MG63 (cell line): ENCODE measurements around the gene TAF9. TPM values are rescaled to one million over a fixed set of nuclear protein-coding genes. Genes with fewer than 3 reads are reported as not detected.
"Not testable (repeated sequence)": the region's sequence is repeated elsewhere in the genome, so short reads cannot be mapped to it uniquely, and the experiment has no call there.

Source experiments
- DNase-seq: peaks from one replicate; pipeline ENCODE4 v3.0.0-alpha.2; 2020
- H3K27me3 ChIP-seq: fragments of 250-450 bp; sonication (Bioruptor Pico); 2 replicates; pipeline ENCODE4 v1.5.1; 2020; ENCODE audit warnings: mild to moderate bottlenecking, moderate library complexity
- H3K36me3 ChIP-seq: fragments of 250-450 bp; sonication (Bioruptor Pico); 2 replicates; pipeline ENCODE4 v1.5.1; 2020; ENCODE audit warnings: mild to moderate bottlenecking, moderate library complexity
- H3K4me3 ChIP-seq: fragments of 250-450 bp; sonication (Bioruptor Pico); 2 replicates; pipeline ENCODE4 v1.5.1; 2020; ENCODE audit warnings: mild to moderate bottlenecking, moderate library complexity
- H3K9me3 ChIP-seq: fragments of 250-450 bp; sonication (Bioruptor Pico); 2 replicates; pipeline ENCODE4 v1.5.1; 2020; ENCODE audit warnings: mild to moderate bottlenecking, moderate library complexity
- total RNA-seq: library from RNA; depleted of rRNA; stranded (reverse); fragments of >200 nt; shearing (Covaris generic); gene quantifications from 2 replicates; pipeline ENCODE4 v1.2.3, GENCODE V29; 2014; ENCODE audit warnings: low replicate concordance

The TAF9 gene
- total RNA-seq, 1 experiment from 2014 or later = 73.7 TPM

GRCh38 chr5:69360442-69360841 is 8.9 kb downstream of the TAF9 start:
- H3K27me3 ChIP-seq = no peaks in the 10 kb centered on the region
- H3K9me3 ChIP-seq = no peaks in the 10 kb centered on the region
- peaks cover 52% of the 10 kb centered on the region for H3K36me3 ChIP-seq

GRCh38 chr5:69359699-69360098 is 9.6 kb downstream of the TAF9 start:
- H3K27me3 ChIP-seq = no peaks in the 10 kb centered on the region
- no peak overlapping the region for H3K4me3 ChIP-seq
- no peak for DNase-seq
- peaks cover 51% of the 10 kb centered on the region for H3K36me3 ChIP-seq
- H3K9me3 ChIP-seq = no peaks in the 10 kb centered on the region

More at GRCh38 chr5:69360442-69360841, 8.9 kb downstream of the TAF9 start:
- no peak for DNase-seq
- H3K4me3 ChIP-seq = no peak overlapping the region

DNA sequence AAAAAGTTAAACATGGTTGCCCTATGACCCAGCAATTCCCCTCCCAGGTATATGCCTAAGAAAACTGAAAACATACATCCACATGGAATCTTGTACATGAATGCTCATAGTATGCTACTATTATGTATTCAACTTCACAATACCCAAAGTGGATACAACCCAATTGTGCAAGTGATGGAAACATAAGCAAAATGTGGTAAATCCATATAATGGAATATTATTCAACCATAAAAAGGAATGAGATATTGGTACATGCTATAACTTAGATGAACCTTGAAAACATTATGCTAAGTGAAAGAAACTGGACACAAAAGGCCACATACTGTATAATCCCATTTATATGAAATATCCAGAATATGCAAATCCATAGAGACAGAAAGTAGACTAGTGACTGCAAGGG is 18.7 kb downstream of the TAF9 start:
- H3K9me3 ChIP-seq = no peaks in the 10 kb centered on the region
- peaks cover 49% of the 10 kb centered on the region for H3K36me3 ChIP-seq
- H3K4me3 ChIP-seq = no peak overlapping the region
- H3K27me3 ChIP-seq = no peaks in the 10 kb centered on the region
- no peak for DNase-seq

- no peaks in the 10 kb centered on the region for H3K9me3 ChIP-seq
- H3K4me3 ChIP-seq = no peak overlapping the region
Measured at GRCh38 chr5:69343083-69343482, 26.2 kb downstream of the TAF9 start.

GRCh38 chr5:69341520-69342161 is 27.7 kb downstream of the TAF9 start:
- Histone ChIP-seq H3K4me3 (no peak overlapping the region), H3K36me3 (no peaks in the 10 kb centered on the region), H3K9me3 (no peaks in the 10 kb centered on the region), H3K27me3 (no peaks in the 10 kb centered on the region)
- no peak for DNase-seq

More at GRCh38 chr5:69343083-69343482, 26.2 kb downstream of the TAF9 start:
- DNase-seq = no peak
- H3K27me3 ChIP-seq = no peaks in the 10 kb centered on the region
- no peaks in the 10 kb centered on the region for H3K36me3 ChIP-seq

GRCh38 chr5:69335341-69335935 is 33.9 kb downstream of the TAF9 start:
- DNase-seq = no peak
- H3K36me3 ChIP-seq = no peaks in the 10 kb centered on the region
- no peaks in the 10 kb centered on the region for H3K9me3 ChIP-seq
- no peak overlapping the region for H3K4me3 ChIP-seq
- no peaks in the 10 kb centered on the region for H3K27me3 ChIP-seq

- H3K27me3 ChIP-seq = no peaks in the 10 kb centered on the region
- H3K36me3 ChIP-seq = no peaks in the 10 kb centered on the region
- DNase-seq = peak; percentile 84
- no peak overlapping the region for H3K4me3 ChIP-seq
- no peaks in the 10 kb centered on the region for H3K9me3 ChIP-seq
Measured at GRCh38 chr5:69334793-69335268, 34.5 kb downstream of the TAF9 start.

DNA sequence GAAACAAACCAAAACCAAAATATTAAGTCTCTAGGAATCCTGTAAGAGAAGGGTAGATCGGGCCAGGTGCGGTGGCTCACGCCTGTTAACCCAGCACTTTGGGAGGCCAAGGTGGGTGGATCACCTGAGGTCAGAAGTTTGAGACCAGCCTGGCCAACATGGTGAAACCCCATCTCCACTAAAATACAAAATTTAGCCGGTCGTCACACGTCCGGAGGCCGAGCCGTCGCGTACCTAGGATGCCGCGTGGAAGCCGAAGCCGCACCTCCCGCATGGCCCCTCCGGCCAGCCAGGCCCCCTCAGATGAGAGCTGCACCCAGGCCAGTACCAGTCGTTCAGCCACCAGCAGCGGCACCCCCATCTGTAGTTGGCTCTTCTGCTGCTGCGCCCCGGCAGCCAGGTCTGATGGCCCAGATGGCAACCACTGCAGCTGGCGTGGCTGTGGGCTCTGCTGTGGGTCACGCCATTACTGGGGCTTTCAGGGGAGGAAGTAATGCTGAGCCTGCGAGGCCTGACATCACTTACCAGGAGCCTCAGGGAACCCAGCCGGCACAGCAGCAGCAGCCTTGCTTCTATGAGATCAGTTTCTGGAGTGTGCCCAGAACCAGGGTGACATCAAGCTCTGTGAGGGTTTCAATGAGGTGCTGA is 35.5 kb downstream of the TAF9 start:
- DNase-seq, H3K36me3 ChIP-seq, H3K9me3 ChIP-seq, H3K4me3 ChIP-seq, H3K27me3 ChIP-seq: not testable (repeated sequence)

DNA sequence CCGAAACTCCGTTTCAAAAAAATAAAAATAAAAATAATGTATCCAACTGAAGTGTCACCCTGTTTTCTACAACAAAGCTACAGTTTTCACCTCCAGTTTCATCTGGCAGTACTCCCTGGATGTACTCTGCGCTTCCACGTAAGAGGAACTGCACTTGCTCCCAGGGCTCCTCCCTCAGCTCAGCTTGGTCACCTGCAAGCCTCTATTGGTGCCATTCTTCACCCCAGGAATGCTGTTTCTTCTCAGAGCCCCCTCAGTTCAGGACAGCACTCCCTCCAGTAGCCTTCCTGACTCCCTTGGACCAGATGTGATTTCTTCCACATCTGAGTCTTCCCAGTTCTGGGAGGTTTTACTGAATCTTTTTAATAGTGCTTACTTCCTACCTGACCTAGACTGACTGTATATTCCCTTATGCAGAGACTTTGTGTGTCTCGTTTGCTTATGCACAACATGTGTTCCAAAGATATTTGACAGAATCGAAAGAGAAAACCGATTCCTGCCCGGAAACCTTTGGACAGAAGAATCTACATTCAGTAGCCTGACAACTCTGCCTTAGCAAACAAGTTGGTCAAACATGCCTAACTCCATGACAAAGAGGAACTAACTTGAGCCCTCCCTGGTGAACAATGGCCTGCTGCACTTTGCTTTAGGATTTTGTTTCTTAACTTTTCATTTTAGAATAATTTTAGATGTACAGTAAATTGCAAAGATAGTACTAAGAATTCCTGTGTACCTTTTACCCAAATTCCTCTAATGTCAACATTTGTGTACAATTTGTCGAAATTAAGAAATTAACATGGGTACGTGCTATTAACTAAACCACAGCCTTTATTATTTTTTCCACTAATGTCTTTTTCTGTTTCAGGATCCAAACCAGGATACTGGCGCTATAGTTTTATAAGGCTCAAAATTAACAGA is 37.5 kb downstream of the TAF9 start:
- DNase-seq = no peak

GRCh38 chr5:69329905-69330489 is 39.3 kb downstream of the TAF9 start:
- Histone ChIP-seq H3K4me3 (no peak overlapping the region), H3K36me3 (no peaks in the 10 kb centered on the region), H3K9me3 (no peaks in the 10 kb centered on the region), H3K27me3 (no peaks in the 10 kb centered on the region)
- no peak for DNase-seq

More for the DNA sequence above, 37.5 kb downstream of the TAF9 start:
- no peaks in the 10 kb centered on the region for H3K9me3 ChIP-seq
- H3K27me3 ChIP-seq = no peaks in the 10 kb centered on the region
- H3K4me3 ChIP-seq = peak overlapping the region; percentile 62
- H3K36me3 ChIP-seq = no peaks in the 10 kb centered on the region

GRCh38 chr5:69326365-69326764 is 43.0 kb downstream of the TAF9 start:
- no peak for DNase-seq
- Histone ChIP-seq H3K4me3 (no peak overlapping the region), H3K9me3 (no peaks in the 10 kb centered on the region), H3K27me3 (no peaks in the 10 kb centered on the region), H3K36me3 (no peaks in the 10 kb centered on the region)

DNA sequence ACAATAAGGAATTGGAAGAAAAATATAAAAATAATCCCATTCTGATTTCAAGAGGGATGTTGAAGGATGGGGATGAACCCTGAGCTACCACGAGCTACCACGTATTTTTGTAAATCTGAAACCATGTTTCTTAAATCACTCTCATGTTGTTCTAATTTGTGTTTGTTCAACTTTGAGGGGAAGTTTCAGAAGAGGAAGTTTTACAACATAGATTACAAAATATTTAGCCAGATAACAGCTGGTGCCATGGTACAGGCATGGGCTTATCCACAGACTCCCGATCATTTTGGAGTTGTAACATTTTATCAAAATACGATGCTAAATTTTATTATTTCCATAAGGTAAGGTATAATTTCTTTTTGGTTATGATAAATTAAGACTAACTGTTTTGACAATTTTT is 51.9 kb downstream of the TAF9 start:
- Histone ChIP-seq H3K27me3 (no peaks in the 10 kb centered on the region), H3K9me3 (no peaks in the 10 kb centered on the region), H3K36me3 (no peaks in the 10 kb centered on the region; the same call in 1 of the 2 replicates), H3K4me3 (no peak overlapping the region)
- no peak for DNase-seq

GRCh38 chr5:69315972-69316371 is 53.3 kb downstream of the TAF9 start:
- DNase-seq = no peak
- Histone ChIP-seq H3K9me3 (no peaks in the 10 kb centered on the region), H3K27me3 (no peaks in the 10 kb centered on the region), H3K36me3 (no peaks in the 10 kb centered on the region; the same call in 1 of the 2 replicates), H3K4me3 (no peak overlapping the region)
